Neutrophil (primary cell): ENCODE data around the gene FKBP6.

Experiments
- H3K27ac ChIP-seq: fragments of 200-600 bp; sonication (generic); 2 replicates; pipeline ENCODE4 v1.5.1; 2016; ENCODE audit warnings: mild to moderate bottlenecking, moderate library complexity
- H3K27me3 ChIP-seq: fragments of 200-600 bp; sonication (generic); 2 replicates; pipeline ENCODE4 v1.6.0; 2016; ENCODE audit warnings: mild to moderate bottlenecking
- H3K36me3 ChIP-seq: fragments of 200-600 bp; sonication (generic); 2 replicates; pipeline ENCODE4 v1.5.1; 2017
- H3K4me1 ChIP-seq, 2 experiments: fragments of 200-600 bp in 1 of 2; sonication (generic) in 1 of 2; 1 replicate in 1 of 2; 2 replicates in 1 of 2; pipeline versions ENCODE4 v1.5.1 to v1.6.1; 2013 to 2016; ENCODE audit warnings: low read depth in 1 of 2, low read length in 1 of 2, mild to moderate bottlenecking in 1 of 2, moderate library complexity in 1 of 2; ENCODE audit not compliant: control insufficient read depth in 1 of 2, insufficient read depth in 1 of 2
- H3K4me3 ChIP-seq, 2 experiments: fragments of 200-600 bp in 1 of 2; sonication (generic) in 1 of 2; 1 replicate in 1 of 2; 2 replicates in 1 of 2; pipeline ENCODE4 v1.5.1; 2013 to 2016; ENCODE audit warnings: low read depth in 1 of 2, low read length in 1 of 2, mild to moderate bottlenecking in 1 of 2, moderate library complexity in 1 of 2
- H3K9me3 ChIP-seq: fragments of 200-600 bp; sonication (generic); 2 replicates; pipeline ENCODE4 v1.5.1; 2016
- CTCF ChIP-seq: fragments of 200-600 bp; sonication (generic); IDR thresholded peaks from 2 replicates; pipeline ENCODE4 v1.5.1; 2016; ENCODE audit warnings: antibody characterized with exemption

Gene FKBP6

DNA sequence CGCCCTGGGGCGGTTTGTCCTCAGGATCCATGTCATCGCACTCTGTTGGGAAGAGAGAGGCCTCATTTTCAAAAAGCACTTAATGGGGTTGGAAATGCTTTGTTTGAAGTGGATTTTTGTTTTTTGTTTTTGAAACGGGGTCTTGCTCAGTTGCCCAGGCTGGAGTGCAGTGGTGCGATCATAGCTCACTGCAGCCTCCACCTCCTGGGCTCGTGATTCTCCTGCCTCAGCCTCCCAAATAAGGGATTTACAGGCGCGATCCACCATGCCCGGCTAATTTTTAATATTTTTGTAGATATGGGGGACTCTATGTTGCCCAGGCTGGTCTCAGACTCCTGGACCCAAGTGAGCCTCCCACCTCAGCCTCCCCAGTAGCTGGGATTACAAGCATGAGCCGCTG lies 735 bp downstream of the FKBP6 start:
- H3K27me3 ChIP-seq = peaks cover 4% of the 10 kb centered on the region
- TF ChIP-seq CTCF = no peak
- no peaks in the 10 kb centered on the region for H3K9me3 ChIP-seq
- no peak overlapping the region for H3K27ac ChIP-seq
- no peaks in the 10 kb centered on the region for H3K36me3 ChIP-seq
- no peak overlapping the region for H3K4me3 ChIP-seq
- H3K4me1 ChIP-seq = peaks cover 13 to 17% of the 10 kb centered on the region in 2 experiments

- Histone ChIP-seq H3K4me1 (peaks cover under 1 to 5% of the 10 kb centered on the region in 2 experiments), H3K27ac (no peak overlapping the region), H3K27me3 (peaks cover 4% of the 10 kb centered on the region), H3K9me3 (no peaks in the 10 kb centered on the region), H3K4me3 (no peak overlapping the region), H3K36me3 (no peaks in the 10 kb centered on the region)
- no peak for TF ChIP-seq CTCF
Observed at GRCh38 chr7:73329861-73330581, 2.1 kb downstream of the FKBP6 start.

DNA sequence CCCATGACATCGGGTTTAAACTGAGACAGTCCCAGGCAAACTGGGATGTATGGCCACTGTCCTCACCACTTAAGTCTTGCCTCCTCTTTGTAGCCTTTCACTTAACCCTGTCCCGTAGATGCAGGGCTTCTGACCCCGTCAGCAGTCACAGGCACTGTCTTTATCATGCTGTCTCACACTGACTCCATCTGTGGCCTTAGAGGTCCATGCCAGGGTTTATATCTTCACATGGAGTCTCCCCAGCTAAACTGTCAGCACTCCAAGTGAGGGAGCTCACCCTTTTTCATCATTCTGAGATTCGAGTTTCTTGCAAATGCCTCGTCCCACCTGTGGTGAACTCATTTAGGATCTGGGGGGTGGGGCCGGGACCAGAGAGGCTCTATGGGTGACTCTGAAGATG lies 2.8 kb downstream of the FKBP6 start:
- no peak for TF ChIP-seq CTCF
- Histone ChIP-seq H3K4me3 (no peak overlapping the region), H3K27me3 (peaks cover 4% of the 10 kb centered on the region), H3K9me3 (no peaks in the 10 kb centered on the region), H3K4me1 (peaks cover 0 to 5% of the 10 kb centered on the region in 2 experiments), H3K27ac (no peak overlapping the region), H3K36me3 (no peaks in the 10 kb centered on the region)

DNA sequence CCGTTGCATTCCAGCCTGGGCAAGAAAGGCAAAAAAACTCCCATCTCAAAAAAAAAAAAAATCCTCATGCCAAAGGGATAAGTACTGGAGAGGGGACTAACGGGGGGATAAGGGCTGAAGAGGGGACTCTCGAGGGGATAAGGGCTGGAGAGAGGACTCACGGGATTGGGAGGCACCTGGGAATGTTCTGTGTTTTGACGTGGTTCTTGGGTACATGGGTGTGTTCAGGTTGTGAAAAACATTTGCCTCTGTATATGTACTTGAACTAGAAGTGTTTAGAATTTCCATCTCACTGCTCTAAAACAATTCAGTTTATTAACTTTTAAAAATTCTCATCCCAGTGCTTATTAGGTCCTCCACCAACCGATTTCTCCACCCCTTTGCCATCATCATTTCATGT lies 4.5 kb downstream of the FKBP6 start:
- no peaks in the 10 kb centered on the region for H3K9me3 ChIP-seq
- H3K27me3 ChIP-seq = peaks cover 4% of the 10 kb centered on the region
- peaks cover 0 to 5% of the 10 kb centered on the region in 2 experiments for H3K4me1 ChIP-seq
- no peaks in the 10 kb centered on the region for H3K36me3 ChIP-seq
- H3K4me3 ChIP-seq = no peak overlapping the region
- no peak for TF ChIP-seq CTCF
- H3K27ac ChIP-seq = no peak overlapping the region

GRCh38 chr7:73338321-73338720 lies 10.4 kb downstream of the FKBP6 start:
- Histone ChIP-seq H3K27me3 (no peaks in the 10 kb centered on the region), H3K9me3 (no peaks in the 10 kb centered on the region), H3K4me3 (no peak overlapping the region), H3K36me3 (no peaks in the 10 kb centered on the region), H3K27ac (no peak overlapping the region), H3K4me1 (no peaks in the 10 kb centered on the region)
- no peak for TF ChIP-seq CTCF
